A549 (cell line): ENCODE results near the gene DNAH11.

Experiments
- CHD4 ChIP-seq: fragments of 200-600 bp; sonication (generic); IDR thresholded peaks from 2 replicates; pipeline ENCODE4 v1.6.1; 2016; ENCODE audit warnings: antibody characterized with exemption, mild to moderate bottlenecking, borderline replicate concordance
- CTCF ChIP-seq: fragments of >200 bp; sonication (Bioruptor Twin); formaldehyde crosslinking; IDR thresholded peaks from 3 replicates; pipeline ENCODE4 v1.5.1; 2016
- EP300 ChIP-seq, 2 experiments: fragments of >200 bp; sonication (Bioruptor Twin); formaldehyde crosslinking; IDR thresholded peaks; 2 replicates in 1 of 2; 3 replicates in 1 of 2; pipeline ENCODE4 v1.6.1; 2016 to 2017
- ESRRA ChIP-seq: fragments of 150-350 bp; IDR thresholded peaks from 2 replicates; pipeline ENCODE4 v1.6.1; 2014; ENCODE audit warnings: mild to moderate bottlenecking, low read length, borderline replicate concordance
- JUN ChIP-seq, 2 experiments: fragments of >200 bp; sonication (Bioruptor Twin); formaldehyde crosslinking; IDR thresholded peaks; 2 replicates in 1 of 2; 3 replicates in 1 of 2; pipeline ENCODE4 v1.6.1; 2016 to 2017
- PBX3 ChIP-seq: IDR thresholded peaks from 2 replicates; pipeline ENCODE4 v1.6.1; 2012
- POLR2A ChIP-seq: IDR thresholded peaks from 2 replicates; pipeline ENCODE4 v1.6.1; 2012; ENCODE audit warnings: mild to moderate bottlenecking, low read length
- SMC3 ChIP-seq: fragments of >200 bp; sonication (Bioruptor Twin); formaldehyde crosslinking; IDR thresholded peaks from 3 replicates; pipeline ENCODE4 v1.6.1; 2018; ENCODE audit warnings: inconsistent platforms
- SREBF2 ChIP-seq: fragments of 450-650 bp; IDR thresholded peaks from 2 replicates; pipeline ENCODE4 v1.6.1; 2014; ENCODE audit warnings: mild to moderate bottlenecking, moderate library complexity
- USF2 ChIP-seq: fragments of 450-650 bp; IDR thresholded peaks from 2 replicates; pipeline ENCODE4 v1.6.1; 2014; ENCODE audit warnings: antibody characterized with exemption
- ZFP36 ChIP-seq: fragments of 450-650 bp; IDR thresholded peaks from 2 replicates; pipeline ENCODE4 v1.6.1; 2014; ENCODE audit warnings: borderline replicate concordance; ENCODE audit not compliant: partially characterized antibody

GRCh38 chr7:21771906-21772610, 229.2 kb downstream of the DNAH11 start:
- TF ChIP-seq POLR2A, result no peak
- TF ChIP-seq CTCF, result no peak
- TF ChIP-seq CHD4, result no peak
- TF ChIP-seq EP300 (IDR thresholded peaks at IDR 0.05), result no peak
- TF ChIP-seq ESRRA, result no peak
- no peak for TF ChIP-seq USF2
- no peak for TF ChIP-seq JUN (IDR thresholded peaks at IDR 0.05)
- no peak for TF ChIP-seq SMC3
- no peak for TF ChIP-seq PBX3
- TF ChIP-seq SREBF2, result no peak
- TF ChIP-seq ZFP36, result no peak
